ENCODE data around the gene MELTF. TPM values are rescaled to one million over a fixed set of nuclear protein-coding genes. Genes with fewer than 3 reads are reported as not detected.

MELTF gene
- total RNA-seq, 2 donors from 2014 or later: 3.1 to 6.7 TPM

DNA sequence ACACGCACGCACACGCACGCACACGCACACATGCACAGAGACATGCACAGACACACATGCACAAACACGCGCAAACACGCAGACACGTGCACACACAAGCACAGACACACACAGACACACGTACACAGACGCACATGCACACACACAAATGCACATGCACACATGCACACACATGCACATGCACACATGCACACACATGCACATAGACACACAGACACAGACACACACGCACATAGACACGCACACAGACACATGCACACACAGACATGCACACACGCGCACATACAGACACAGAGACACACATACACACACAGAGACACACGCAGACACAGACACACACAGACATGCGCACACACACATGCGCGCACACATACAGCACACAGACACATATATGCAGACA, 34.6 kb downstream of the MELTF start:
- Histone ChIP-seq H3K4me1 (no peaks in the 10 kb centered on the region), H3K36me3 (no peaks in the 10 kb centered on the region), H3K4me3 (no peak overlapping the region), H3K27ac (no peak overlapping the region), H3K9me3 (no peaks in the 10 kb centered on the region), H3K27me3 (no peaks in the 10 kb centered on the region)
- TF ChIP-seq CTCF (IDR thresholded peaks at IDR 0.05): no peak
- DNase-seq (ENCODE audit: low spot score): no peak

GRCh38 chr3:196994056-196994455, 35.6 kb downstream of the MELTF start:
- Histone ChIP-seq H3K4me1 (peaks cover 0 to 2% of the 10 kb centered on the region in 2 donors), H3K27me3 (no peaks in the 10 kb centered on the region), H3K36me3 (no peaks in the 10 kb centered on the region), H3K9me3 (no peaks in the 10 kb centered on the region), H3K4me3 (no peak overlapping the region), H3K27ac (no peak overlapping the region)
- TF ChIP-seq CTCF (IDR thresholded peaks at IDR 0.05): no peak
- DNase-seq (ENCODE audit: low spot score): no peak

DNA sequence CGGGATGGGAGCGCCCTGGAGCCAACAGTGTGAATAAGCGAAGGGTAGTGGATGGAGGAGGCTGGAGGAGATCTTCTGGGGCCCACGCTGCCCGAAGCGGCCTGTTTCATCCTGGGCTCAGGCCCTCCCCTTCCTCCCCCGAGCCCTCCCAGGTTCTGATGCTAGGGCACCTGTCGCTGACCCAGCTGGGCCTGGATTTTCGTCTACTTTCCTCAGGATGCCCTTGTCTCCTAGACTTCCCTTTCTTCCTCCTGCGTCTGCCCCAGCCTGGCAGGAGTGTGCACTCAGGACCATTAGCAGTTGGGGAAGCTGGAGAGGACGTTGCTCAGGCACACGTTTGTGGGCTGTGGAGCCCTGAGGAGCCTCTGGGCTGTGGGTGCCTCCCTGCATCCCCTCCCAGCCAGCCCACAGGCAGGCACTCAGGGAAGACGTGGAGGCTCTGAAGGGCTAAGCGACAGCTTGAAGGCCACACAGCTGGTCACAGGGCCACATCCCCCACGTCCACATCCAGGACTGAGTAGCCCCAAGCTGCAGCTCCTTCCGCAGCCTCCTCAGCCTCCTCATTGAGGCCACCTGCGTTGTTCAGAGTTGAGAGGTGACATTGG, 37.1 kb downstream of the MELTF start:
- no peak for TF ChIP-seq CTCF (IDR thresholded peaks at IDR 0.05)
- no peaks in the 10 kb centered on the region for H3K36me3 ChIP-seq
- no peak for DNase-seq (ENCODE audit: low spot score)
- no peaks in the 10 kb centered on the region for H3K9me3 ChIP-seq
- H3K27me3 ChIP-seq: no peaks in the 10 kb centered on the region
- no peak overlapping the region for H3K27ac ChIP-seq
- H3K4me1 ChIP-seq: peaks cover 0 to 13% of the 10 kb centered on the region in 2 donors
- no peak overlapping the region for H3K4me3 ChIP-seq

DNA sequence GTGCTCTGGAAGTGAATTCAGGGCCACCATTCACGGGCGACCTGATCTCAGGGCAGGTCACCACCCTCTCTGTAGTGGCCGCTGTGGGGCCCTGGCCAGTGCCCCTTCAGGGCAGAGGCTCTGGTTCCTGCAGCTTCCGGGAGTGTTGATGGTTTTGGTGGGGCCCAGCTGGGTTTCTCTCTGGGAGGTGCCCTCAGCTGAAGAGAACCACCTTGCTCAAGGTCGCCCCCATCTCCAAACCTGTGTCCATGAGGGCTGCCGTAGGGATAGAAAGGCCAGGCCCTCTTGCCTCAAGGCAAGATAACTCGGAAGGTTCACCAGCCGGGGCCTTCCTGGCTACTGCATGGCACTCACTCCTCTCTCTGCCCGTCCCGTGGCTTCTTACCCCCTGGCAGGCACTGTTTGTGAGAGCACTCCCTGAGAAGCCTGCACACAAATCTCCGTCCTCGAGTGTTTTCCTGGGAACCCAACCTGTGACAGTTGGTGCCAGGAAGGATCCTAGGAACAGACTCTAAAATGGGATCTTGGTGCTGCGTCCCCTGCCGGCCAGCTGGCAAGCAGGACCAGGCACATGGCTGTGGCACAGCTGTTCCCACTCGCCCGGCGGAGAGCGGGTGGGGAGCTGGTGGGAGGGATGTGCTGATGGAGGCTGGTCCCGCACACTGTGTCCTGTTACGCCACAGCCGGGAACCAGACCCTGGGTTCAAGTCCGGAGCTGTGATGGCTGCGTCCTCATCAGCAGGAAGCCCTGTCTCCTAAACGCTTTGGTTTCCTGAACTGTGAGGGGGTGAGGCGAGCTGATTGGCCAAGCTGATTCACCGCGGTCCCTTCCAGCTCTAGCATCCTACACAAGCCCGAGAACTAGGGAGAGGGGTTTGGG, 37.8 kb downstream of the MELTF start:
- no peak for TF ChIP-seq CTCF (IDR thresholded peaks at IDR 0.05)
- H3K27ac ChIP-seq: no peak overlapping the region
- DNase-seq (ENCODE audit: low spot score): no peak
- H3K36me3 ChIP-seq: no peaks in the 10 kb centered on the region
- H3K9me3 ChIP-seq: no peaks in the 10 kb centered on the region
- H3K27me3 ChIP-seq: no peaks in the 10 kb centered on the region
- H3K4me3 ChIP-seq: no peak overlapping the region
- H3K4me1 ChIP-seq: peaks cover 0 to 13% of the 10 kb centered on the region in 2 donors

DNA sequence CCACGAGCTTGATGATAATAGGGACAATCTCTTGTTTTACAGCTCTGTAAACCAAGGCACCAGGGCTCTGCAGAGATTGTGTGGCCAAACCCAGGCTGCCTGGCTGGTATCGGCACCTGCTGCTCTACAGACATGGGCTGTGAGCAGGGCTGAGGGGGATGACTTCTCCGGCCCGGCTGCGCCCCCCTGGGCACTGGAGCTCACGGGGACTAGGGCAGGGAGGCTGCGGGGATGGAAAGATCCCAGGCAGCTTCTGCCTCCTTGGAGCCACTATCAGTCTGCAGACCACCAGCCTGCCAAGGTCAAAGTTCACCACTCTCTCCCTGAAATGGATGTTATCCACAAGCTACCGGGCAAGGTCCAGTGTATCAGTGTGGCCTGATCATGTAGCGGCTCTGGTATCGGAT, 39.0 kb downstream of the MELTF start:
- H3K27me3 ChIP-seq: no peaks in the 10 kb centered on the region
- TF ChIP-seq CTCF (IDR thresholded peaks at IDR 0.05): no peak
- H3K4me3 ChIP-seq: no peak overlapping the region
- peaks cover 0 to 13% of the 10 kb centered on the region in 2 donors for H3K4me1 ChIP-seq
- no peaks in the 10 kb centered on the region for H3K9me3 ChIP-seq
- DNase-seq (ENCODE audit: low spot score): no peak
- H3K27ac ChIP-seq: no peak overlapping the region
- no peaks in the 10 kb centered on the region for H3K36me3 ChIP-seq
